NCI-H460 (cell line): ENCODE measurements around the gene METRN. TPM values are rescaled to one million over a fixed set of nuclear protein-coding genes. Genes with fewer than 3 reads are reported as not detected.

ENCODE experiments used
- DNase-seq: peaks from one replicate; pipeline ENCODE4 v3.0.0-alpha.2; 2016; ENCODE audit warnings: low read depth; ENCODE audit errors: extremely low read depth
- polyA plus RNA-seq: library from polyadenylated mRNA; depleted of rRNA; stranded (reverse); fragments of >200 nt; gene quantifications from 2 replicates; pipeline ENCODE4 v1.2.3, GENCODE V29; 2014; cell fraction: nucleus; rRNA removed
- total RNA-seq: library from RNA; depleted of rRNA; stranded (reverse); fragments of >200 nt; shearing (Covaris generic); gene quantifications from 2 replicates; pipeline ENCODE4 v1.2.3, GENCODE V29; 2014; rRNA removed

Gene METRN
- 30.3 and 61.8 TPM in 2 replicates for total RNA-seq
- polyA plus RNA-seq = 187 and 277 TPM in 2 replicates

GRCh38 chr16:714558-715476 lies at the start of gene METRN:
TSS of gene METRN (plus strand) at chr16:715118. CDS start at chr16:715290, 172 bp downstream.
- DNase-seq = peak; percentile 86

- DNase-seq = no peak
Observed at GRCh38 chr16:666572-666971, 48.3 kb upstream of the METRN start.

- DNase-seq = no peak
Observed at GRCh38 chr16:667113-667779, 47.7 kb upstream of the METRN start.

DNA sequence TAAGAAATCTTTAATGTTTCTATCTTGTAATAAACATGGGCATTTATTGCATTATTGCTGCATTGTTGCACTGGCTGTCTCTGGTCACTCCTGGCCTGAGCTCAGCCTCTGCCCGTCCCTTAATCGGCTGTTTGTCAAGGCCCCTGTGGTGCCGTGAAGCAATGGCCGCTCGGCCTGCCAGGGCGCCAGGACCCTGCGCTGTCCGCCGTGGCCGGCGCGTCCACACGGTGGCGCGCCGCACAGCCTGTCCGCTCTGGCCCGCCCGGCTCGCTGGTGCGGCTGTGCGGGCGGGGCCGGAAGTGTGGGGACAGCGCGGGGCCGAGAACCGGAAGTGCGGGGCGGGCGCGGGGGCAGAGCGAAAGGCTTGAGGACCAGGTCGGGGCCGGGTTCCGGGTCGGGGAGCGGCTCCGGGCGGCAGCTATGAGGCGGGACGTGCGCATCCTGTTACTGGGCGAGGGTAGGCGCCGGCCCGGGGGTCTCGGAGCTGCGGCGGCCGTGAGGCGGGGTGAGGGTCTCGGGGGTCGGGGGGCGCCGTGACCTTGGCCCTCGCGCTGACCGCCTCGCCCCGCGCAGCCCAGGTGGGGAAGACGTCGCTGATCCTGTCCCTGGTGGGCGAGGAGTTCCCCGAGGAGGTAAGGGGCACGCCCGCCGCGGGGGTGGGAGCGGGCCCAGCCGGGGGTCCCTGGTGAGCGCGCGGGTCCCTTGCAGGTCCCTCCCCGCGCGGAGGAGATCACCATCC lies 47.0 kb upstream of the METRN start, which contains the start of gene RHOT2:
Gene RHOT2 (plus strand): TSS at position 353 of the 739 bp plus-strand sequence. CDS start 68 bp downstream, at position 421.
- DNase-seq = peak; percentile 87

DNA sequence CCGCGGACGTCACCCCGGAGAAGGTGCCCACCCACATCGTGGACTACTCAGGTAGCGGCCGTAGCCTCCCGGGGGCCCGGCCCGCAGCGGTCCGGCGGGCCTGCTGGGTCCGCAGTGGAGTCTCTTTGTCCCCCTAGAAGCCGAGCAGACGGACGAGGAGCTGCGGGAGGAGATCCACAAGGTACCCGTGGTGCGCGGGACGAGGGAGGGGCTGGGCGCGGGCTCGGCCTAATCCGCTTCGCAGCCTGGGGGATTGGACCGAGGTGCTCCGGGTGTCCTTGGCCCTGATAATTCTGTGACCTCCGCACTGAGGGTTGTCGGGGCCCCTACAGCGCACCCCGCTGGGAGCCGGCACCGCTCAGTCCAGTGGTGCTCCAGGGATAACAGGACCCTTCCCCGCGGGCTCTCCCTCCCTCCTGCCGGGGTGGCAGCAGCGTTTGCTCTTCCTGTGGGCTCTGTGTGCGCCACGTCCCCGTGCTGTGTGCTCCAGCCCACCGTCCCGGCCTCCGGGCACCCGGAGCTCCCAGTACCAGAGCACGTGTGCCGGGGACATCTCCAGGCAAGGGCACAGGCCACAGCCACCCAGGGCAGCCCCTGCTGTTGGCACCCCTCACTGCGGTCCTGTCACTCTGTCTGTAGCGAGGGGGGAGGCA lies 46.3 kb upstream of the METRN start:
- DNase-seq = no peak

- no peak for DNase-seq
Observed at GRCh38 chr16:669666-670065, 45.3 kb upstream of the METRN start.

- no peak for DNase-seq
Observed at GRCh38 chr16:670485-671352, 44.2 kb upstream of the METRN start.

GRCh38 chr16:671353-672131 lies 43.4 kb upstream of the METRN start:
- no peak for DNase-seq

DNA sequence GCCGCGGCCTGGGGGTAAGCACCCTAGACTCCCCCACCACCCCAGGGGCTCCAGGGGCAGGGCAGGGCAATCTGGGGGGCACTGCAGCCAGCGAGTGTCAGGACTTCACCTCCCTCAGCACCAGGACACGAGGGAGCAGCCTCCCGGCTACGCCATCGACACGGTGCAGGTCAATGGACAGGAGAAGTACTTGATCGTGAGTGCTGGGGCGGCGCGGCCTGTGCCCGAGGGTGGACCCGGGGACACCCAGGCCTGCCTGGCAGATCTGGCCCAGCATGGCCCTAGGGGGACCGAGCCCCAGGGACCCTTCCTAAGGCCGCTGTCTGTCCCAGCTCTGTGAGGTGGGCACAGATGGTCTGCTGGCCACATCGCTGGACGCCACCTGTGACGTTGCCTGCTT lies 42.5 kb upstream of the METRN start:
- no peak for DNase-seq

DNA sequence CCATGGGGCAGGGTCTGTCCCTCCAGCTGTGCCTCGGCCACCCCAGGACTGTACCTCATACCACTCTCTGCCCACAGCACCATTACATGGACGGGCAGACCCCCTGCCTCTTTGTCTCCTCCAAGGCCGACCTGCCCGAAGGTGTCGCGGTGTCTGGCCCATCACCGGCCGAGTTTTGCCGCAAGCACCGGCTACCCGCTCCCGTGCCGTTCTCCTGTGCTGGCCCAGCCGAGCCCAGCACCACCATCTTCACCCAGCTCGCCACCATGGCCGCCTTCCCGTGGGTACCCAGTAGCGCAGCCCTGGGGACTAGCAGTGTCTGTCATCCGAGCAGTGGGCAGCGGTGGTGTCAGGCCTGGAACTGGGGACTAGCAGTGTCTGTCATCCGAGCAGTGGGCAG lies 42.1 kb upstream of the METRN start:
- DNase-seq = no peak

DNA sequence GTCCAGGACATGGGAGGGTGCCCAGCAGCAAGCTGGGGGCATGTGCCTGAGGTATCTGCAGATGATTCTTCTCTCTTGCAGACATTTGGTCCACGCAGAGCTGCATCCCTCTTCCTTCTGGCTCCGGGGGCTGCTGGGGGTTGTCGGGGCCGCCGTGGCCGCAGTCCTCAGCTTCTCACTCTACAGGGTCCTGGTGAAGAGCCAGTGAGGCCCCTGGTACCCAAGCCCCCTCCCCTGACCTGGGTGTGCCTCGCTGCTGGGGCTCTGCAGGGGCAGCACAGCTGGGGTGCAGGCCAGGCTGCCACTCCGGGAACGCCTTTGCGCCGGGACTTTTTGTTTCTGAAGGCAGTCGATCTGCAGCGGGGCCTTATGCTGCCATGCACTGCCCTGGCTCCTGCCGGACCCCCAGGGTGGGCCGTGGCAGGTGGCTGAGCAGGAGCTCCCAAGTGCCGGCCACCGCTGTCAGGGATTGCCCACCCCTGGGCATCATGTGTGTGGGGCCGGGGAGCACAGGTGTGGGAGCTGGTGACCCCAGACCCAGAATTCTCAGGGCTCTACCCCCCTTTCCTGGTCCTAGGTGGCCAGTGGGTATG lies 41.4 kb upstream of the METRN start:
- DNase-seq = no peak

- no peak for DNase-seq
Observed at GRCh38 chr16:674214-674881, 40.6 kb upstream of the METRN start.

GRCh38 chr16:674968-675883 lies 39.7 kb upstream of the METRN start, which contains the start of gene RHBDL1:
TSS of gene RHBDL1 (plus strand) at chr16:675671. CDS start at chr16:675791, 120 bp downstream.
- no peak for DNase-seq

DNA sequence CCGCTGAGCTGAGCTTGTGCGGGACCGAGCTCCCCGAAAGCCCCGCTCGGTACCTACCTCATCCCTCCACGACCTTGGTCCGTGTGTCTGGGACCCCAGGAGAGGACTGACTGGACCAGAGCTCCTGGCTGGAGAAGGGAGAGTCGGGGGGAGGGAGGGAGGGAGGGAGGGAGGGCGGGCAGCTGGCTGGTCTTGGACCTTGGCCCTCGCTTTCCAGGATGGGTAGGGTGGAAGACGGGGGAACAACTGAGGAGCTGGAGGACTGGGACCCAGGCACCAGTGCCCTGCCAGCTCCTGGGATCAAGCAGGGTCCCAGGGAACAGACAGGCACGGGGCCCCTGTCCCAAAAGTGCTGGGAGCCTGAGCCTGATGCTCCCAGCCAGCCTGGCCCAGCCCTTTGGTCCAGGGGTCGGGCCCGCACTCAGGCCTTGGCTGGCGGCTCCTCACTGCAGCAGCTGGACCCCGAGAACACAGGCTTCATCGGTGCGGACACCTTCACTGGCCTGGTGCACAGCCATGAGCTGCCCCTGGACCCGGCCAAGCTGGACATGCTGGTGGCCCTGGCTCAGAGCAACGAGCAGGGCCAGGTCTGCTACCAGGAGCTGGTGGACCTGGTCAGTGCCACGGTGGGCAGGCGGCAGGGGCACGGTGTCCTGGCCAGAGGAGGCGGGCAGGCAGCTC lies 38.9 kb upstream of the METRN start:
- DNase-seq = no peak

DNA sequence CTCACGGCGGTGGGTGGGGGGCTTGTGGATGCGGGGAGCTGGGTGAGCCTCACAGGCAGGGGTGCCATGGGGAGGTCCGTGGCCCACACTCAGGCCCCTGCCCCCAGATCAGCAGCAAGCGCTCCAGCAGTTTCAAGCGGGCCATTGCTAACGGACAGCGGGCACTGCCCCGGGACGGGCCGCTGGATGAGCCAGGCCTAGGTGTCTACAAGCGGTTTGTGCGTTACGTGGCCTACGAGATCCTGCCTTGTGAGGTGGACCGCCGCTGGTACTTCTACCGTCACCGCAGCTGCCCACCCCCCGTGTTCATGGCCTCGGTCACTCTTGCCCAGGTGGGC lies 38.4 kb upstream of the METRN start:
- no peak for DNase-seq

- DNase-seq = no peak
Observed at GRCh38 chr16:676913-677312, 38.0 kb upstream of the METRN start.
